Middle frontal gyrus (tissue), 1 donor: ENCODE data around the gene BTN3A1.
"Not testable (repeated sequence)": the region's sequence is repeated elsewhere in the genome, so short reads cannot be mapped to it uniquely, and the experiment has no call there.

Experiments
- DNase-seq: peaks from one replicate; pipeline ENCODE4 v3.0.0-alpha.2; 2015; ENCODE audit warnings: low spot score; ENCODE audit errors: extremely low spot score

Gene BTN3A1

GRCh38 chr6:26439151-26440125 is 37.4 kb downstream of the BTN3A1 start:
- DNase-seq = no peak

DNA sequence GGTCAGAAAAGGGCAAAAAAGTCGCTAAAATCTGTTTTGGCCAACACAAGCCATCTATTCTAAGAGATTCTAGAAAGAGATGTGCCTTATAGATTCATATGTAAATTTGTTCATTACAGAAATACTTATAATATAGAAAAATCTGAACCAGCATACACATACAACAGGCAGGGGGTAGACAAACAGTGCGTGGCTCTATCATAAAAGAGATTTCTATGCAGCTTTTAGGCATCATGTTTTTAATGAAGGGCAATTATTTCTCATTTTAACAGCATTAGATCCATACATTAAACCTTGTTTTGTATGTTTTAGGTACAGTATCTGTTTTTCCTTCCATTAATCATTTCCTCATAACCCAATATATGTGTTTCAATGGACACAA is 38.9 kb downstream of the BTN3A1 start:
- DNase-seq = no peak

- no peak for DNase-seq
Observed at GRCh38 chr6:26441977-26442376, 39.9 kb downstream of the BTN3A1 start.

DNA sequence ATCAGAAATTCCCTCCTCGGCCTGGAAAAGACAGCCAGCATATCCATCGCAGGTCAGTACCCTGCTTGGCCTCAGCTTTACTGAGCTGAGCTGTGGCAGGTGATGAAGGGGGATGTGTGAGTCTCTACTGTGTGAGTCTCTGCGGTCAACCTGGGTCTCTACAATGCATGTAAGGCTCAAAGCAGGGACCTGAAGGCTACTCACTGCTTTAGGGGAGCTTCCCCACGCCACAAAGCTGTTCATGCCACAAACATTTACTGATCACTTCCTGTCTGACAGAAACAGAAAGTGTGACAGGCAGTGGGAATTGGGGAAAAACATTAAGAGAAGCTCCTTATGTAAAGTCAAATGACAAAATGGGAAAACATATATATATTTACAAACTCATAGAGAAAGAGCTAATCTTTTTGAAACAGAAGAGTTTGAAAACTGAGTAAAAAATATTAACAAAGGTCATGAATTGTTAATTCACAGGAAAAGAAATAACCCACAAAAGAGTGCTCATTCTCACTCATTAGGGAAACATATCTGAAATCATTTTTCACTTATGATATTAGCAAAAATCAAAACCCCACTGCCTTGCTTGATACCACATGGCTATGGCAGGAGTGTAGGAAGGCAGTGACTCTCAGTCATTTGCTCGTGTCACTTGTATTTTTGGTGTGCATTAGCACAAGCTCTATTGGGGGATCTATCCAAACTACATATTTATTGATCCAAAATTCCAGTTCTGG is 44.0 kb downstream of the BTN3A1 start:
- no peak for DNase-seq

GRCh38 chr6:26447257-26447656 is 45.2 kb downstream of the BTN3A1 start:
- DNase-seq = no peak

DNA sequence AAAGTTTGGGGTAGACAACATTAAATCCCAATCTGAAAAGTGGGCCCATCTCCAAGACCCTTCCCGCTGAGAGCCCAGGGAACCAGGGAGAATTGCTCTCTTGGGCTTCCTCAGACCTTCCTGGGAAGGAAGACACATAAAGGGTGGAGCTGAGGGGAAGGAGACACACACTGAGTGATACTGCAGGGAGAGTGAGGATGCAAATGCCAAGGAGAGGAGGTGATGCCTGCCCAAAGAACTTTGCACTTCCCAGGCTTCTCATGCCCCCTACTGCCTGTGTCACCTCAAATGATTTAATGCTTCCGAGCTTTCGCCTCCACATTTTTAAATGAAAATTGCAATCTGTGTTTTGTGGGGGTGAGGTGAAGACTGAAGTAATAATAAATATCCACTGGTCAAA is 48.2 kb downstream of the BTN3A1 start:
- DNase-seq = no peak

DNA sequence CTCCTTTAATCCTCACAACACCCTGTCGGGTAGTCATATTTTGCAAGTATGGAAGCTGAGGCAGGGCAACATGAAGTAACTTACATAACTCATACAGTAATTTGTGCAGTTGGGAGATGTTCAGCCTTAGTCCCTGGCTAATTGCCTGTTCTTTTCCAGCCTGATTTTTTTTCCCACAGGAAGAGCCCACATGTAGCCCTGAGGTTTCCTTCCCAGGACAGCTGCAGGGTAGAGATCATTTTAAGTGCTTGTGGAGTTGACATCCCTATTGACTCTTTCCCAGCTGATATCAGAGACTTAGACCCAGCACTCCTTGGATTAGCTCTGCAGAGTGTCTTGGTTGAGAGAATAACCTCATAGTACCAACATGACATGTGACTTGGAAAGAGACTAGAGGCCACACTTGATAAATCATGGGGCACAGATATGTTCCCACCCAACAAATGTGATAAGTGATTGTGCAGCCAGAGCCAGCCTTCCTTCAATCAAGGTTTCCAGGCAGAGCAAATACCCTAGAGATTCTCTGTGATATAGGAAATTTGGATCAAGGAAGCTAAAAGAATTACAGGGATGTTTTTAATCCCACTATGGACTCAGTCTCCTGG is 50.7 kb downstream of the BTN3A1 start:
- no peak for DNase-seq

- DNase-seq = no peak
Observed at GRCh38 chr6:26454631-26455030, 52.6 kb downstream of the BTN3A1 start.

GRCh38 chr6:26455357-26455970 is 53.4 kb downstream of the BTN3A1 start:
- DNase-seq = no peak

GRCh38 chr6:26457264-26457805 is 55.3 kb downstream of the BTN3A1 start:
- DNase-seq = no peak

- peak; percentile 86 for DNase-seq
Observed at GRCh38 chr6:26457806-26458688, 56.0 kb downstream of the BTN3A1 start, which contains the start of gene BTN2A1. Gene BTN2A1, plus strand, starts transcription at chr6:26457955. Its CDS starts 682 bp downstream, at chr6:26458637.

DNA sequence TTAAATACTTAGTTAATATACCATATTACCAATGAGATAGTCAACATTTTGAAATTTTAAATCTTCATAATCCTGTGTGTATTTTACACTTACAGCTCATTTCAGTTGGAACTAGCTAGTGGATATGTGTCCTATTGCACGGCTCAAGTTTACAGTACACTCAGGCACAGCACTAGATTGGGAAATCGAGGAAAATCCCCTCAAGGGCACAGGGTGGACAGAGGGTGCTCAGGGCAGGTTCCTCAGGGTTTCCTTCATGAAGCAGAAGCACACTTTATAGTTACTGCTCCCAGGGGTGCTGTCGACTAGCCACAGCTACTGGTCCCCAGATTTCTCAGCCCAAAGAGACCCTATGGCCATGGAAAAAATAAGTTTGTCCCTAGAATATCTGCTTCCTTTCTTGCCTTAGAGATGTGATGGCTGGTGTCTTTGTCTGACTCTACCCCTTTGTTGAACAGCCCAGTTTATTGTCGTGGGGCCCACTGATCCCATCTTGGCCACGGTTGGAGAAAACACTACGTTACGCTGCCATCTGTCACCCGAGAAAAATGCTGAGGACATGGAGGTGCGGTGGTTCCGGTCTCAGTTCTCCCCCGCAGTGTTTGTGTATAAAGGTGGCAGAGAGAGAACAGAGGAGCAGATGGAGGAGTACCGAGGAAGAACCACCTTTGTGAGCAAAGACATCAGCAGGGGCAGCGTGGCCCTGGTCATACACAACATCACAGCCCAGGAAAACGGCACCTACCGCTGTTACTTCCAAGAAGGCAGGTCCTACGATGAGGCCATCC is 57.1 kb downstream of the BTN3A1 start:
- no peak for DNase-seq

- DNase-seq = not testable (repeated sequence)
Observed at GRCh38 chr6:26461353-26461752, 59.3 kb downstream of the BTN3A1 start.

- no peak for DNase-seq
Observed at GRCh38 chr6:26464014-26464413, 61.9 kb downstream of the BTN3A1 start.

DNA sequence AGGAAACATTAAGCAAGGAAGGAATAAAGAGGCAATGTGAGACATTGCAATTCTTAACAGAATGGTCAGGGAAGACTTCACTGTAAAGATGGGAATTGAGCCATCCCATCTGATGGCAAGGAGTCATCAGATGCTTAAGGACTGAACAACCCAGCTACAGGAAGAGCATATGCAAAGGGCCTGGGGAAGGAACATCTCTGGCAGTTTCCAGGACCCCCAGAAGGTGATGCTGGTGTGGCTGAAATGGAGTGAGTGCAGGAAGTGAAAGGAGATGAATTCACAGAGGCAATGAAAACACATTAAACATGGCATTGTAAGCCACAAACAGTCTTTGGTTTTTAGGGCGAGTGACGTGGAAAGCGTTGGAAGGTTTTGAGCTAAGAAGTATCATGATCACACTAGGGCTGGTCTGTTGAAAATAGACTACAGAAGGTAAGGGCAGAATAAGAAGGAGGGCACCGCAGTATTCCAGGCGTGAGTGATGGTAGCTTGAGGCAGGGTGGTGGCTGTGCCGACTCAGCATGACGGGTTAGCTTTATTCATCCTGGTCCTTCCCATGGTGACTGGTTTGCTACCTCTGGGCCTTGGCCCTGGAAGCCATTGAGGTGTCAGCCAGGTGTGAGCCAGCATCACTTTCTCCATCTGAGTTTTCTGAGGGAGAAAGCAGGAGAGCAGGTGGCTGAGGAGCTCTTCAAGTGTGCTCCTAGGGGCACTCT is 62.5 kb downstream of the BTN3A1 start:
- no peak for DNase-seq
